Activated B cell treated with CpG ODN at 0.5 μM for 24 hours (primary cell): ENCODE data around the gene TMEM45B. TPM values are rescaled to one million over a fixed set of nuclear protein-coding genes. Genes with fewer than 3 reads are reported as not detected.

Experiments
- ATAC-seq: fragments of 200-7000 bp; cut with Tn5 transposase; one replicate; pipeline ENCODE4 v1.10.0; 2021; ENCODE audit warnings: low read depth, mild to moderate bottlenecking, moderate library complexity
- CTCF ChIA-PET: fragments of 350-600 bp; sonication (Branson Sonifier 250); formaldehyde crosslinking; loops from one replicate; lab custom pipeline; 2021; ENCODE audit warnings: antibody characterized with exemption; lab: Charles Lee
- POLR2A ChIA-PET: fragments of 350-600 bp; sonication (Branson Sonifier 250); formaldehyde crosslinking; loops from one replicate; lab custom pipeline; 2021; ENCODE audit warnings: antibody characterized with exemption; lab: Charles Lee
- DNase-seq: peaks from one replicate; pipeline ENCODE4 v3.0.0; 2022
- H3K27ac Mint-ChIP-seq: one replicate; pipeline ENCODE4 v1.8.0; 2020; ENCODE audit warnings: mixed read lengths
- H3K27me3 Mint-ChIP-seq: one replicate; pipeline ENCODE4 v1.8.0; 2021; ENCODE audit warnings: mixed read lengths
- H3K36me3 Mint-ChIP-seq: one replicate; pipeline ENCODE4 v1.8.0; 2021; ENCODE audit warnings: low read depth, mixed read lengths
- H3K4me1 Mint-ChIP-seq: one replicate; pipeline ENCODE4 v1.8.0; 2021; ENCODE audit warnings: mixed read lengths
- H3K4me3 Mint-ChIP-seq: one replicate; pipeline ENCODE4 v1.8.0; 2020; ENCODE audit warnings: mild to moderate bottlenecking, mixed read lengths
- H3K9me3 Mint-ChIP-seq: one replicate; pipeline ENCODE4 v1.8.0; 2020; ENCODE audit warnings: mixed read lengths
- intact Hi-C: fragments of 100-400 bp; cut with micrococcal nuclease; formaldehyde crosslinking; loops from one replicate; pipeline ENCODE4 v1.15.1; 2024
- total RNA-seq: library from RNA; stranded (reverse); gene quantifications from 2 replicates; pipeline ENCODE4 v1.2.3, GENCODE V29; 2022
- TF ChIP-seq, protein P1 (sequence below): fragments of 200-600 bp; IDR thresholded peaks from one replicate; pipeline ENCODE4 v1.8.0; 2022; ENCODE audit warnings: antibody characterized with exemption, mild to moderate bottlenecking

The TMEM45B gene
- total RNA-seq, 1 donor from 2014 or later: not detected

DNA sequence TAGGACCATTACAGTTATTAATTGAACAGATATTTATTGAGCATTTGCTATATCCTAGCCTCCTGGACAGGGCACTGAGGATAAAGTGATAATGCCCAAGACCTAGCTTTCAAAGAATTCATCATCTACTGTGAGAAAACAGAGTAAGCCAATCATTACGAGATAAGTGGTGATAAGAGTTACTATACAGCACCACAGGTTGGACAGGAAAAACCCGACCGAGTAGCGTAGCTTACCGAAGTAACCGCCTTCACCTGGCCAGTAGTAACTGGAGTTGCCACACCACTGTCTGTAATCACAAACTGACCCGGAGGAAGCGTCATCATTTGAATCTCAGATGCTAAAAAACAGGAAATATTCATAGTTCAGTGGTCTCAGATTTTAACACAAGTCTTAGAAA, 89.8 kb downstream of the TMEM45B start:
- H3K36me3 Mint-ChIP-seq: peaks cover 64% of the 10 kb centered on the region

More for the DNA sequence above, 89.8 kb downstream of the TMEM45B start:
- no peaks in the 10 kb centered on the region for H3K27me3 Mint-ChIP-seq
- no peak for DNase-seq
- H3K27ac Mint-ChIP-seq: no peak overlapping the region
- ChIA-PET CTCF (no interaction called here), POLR2A (no interaction called here)
- H3K4me3 Mint-ChIP-seq: no peak overlapping the region
- no peak for ATAC-seq
- H3K4me1 Mint-ChIP-seq: no peaks in the 10 kb centered on the region
- TF ChIP-seq, protein P1, sequence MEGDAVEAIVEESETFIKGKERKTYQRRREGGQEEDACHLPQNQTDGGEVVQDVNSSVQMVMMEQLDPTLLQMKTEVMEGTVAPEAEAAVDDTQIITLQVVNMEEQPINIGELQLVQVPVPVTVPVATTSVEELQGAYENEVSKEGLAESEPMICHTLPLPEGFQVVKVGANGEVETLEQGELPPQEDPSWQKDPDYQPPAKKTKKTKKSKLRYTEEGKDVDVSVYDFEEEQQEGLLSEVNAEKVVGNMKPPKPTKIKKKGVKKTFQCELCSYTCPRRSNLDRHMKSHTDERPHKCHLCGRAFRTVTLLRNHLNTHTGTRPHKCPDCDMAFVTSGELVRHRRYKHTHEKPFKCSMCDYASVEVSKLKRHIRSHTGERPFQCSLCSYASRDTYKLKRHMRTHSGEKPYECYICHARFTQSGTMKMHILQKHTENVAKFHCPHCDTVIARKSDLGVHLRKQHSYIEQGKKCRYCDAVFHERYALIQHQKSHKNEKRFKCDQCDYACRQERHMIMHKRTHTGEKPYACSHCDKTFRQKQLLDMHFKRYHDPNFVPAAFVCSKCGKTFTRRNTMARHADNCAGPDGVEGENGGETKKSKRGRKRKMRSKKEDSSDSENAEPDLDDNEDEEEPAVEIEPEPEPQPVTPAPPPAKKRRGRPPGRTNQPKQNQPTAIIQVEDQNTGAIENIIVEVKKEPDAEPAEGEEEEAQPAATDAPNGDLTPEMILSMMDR: no peak
- intact Hi-C loops: no loop called here
- no peaks in the 10 kb centered on the region for H3K9me3 Mint-ChIP-seq

Other genes with a start within 250 kb of the TMEM45B start
- gene NFRKB, start 79.7 kb downstream of the TMEM45B start, total RNA-seq: 27.2 and 28.9 TPM in 2 replicates
- 14.6 and 15.3 TPM in 2 replicates for gene PRDM10, start 187.0 kb downstream of the TMEM45B start, total RNA-seq